Ishikawa (cell line): Measurements from ENCODE around the gene KIAA0513.

Experiments used
- CEBPB ChIP-seq: IDR thresholded peaks from 2 replicates; pipeline ENCODE4 v1.6.1; 2012
- CREB1 ChIP-seq: IDR thresholded peaks from 2 replicates; pipeline ENCODE4 v1.6.1; 2012; ENCODE audit warnings: low read depth
- EP300 ChIP-seq: IDR thresholded peaks from 2 replicates; pipeline ENCODE4 v1.6.1; 2012; ENCODE audit warnings: borderline replicate concordance
- FOXM1 ChIP-seq: IDR thresholded peaks from 2 replicates; pipeline ENCODE4 v1.6.1; 2012; ENCODE audit warnings: low read depth, borderline replicate concordance
- RAD21 ChIP-seq: IDR thresholded peaks from 2 replicates; pipeline ENCODE4 v1.6.1; 2012; ENCODE audit warnings: low read depth
- TF ChIP-seq, protein P1 (sequence below): IDR thresholded peaks from 2 replicates; pipeline ENCODE4 v1.6.1; 2012; ENCODE audit warnings: low read depth, mild to moderate bottlenecking

DNA sequence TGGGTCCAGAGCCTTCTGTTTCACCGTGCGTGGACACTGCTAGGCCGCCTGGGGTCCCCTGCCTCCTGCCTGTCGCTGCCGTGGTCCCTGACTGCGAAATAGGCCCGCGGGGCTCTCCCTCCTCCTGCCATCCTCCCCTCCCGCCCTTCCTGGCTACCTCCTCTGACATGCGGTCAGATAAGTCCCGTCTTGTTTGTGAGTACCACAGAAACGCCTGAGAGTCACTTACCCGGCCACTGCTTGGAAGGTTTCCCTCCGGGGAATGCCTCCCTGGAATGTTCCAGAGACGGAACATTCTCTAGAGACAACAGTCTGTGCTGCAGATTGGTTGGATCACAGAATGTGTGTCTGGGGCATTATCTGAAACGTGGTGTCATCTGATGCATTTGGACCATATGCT is 61.9 kb downstream of the KIAA0513 start:
- TF ChIP-seq, protein P1, sequence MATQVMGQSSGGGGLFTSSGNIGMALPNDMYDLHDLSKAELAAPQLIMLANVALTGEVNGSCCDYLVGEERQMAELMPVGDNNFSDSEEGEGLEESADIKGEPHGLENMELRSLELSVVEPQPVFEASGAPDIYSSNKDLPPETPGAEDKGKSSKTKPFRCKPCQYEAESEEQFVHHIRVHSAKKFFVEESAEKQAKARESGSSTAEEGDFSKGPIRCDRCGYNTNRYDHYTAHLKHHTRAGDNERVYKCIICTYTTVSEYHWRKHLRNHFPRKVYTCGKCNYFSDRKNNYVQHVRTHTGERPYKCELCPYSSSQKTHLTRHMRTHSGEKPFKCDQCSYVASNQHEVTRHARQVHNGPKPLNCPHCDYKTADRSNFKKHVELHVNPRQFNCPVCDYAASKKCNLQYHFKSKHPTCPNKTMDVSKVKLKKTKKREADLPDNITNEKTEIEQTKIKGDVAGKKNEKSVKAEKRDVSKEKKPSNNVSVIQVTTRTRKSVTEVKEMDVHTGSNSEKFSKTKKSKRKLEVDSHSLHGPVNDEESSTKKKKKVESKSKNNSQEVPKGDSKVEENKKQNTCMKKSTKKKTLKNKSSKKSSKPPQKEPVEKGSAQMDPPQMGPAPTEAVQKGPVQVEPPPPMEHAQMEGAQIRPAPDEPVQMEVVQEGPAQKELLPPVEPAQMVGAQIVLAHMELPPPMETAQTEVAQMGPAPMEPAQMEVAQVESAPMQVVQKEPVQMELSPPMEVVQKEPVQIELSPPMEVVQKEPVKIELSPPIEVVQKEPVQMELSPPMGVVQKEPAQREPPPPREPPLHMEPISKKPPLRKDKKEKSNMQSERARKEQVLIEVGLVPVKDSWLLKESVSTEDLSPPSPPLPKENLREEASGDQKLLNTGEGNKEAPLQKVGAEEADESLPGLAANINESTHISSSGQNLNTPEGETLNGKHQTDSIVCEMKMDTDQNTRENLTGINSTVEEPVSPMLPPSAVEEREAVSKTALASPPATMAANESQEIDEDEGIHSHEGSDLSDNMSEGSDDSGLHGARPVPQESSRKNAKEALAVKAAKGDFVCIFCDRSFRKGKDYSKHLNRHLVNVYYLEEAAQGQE, result no peak
- TF ChIP-seq FOXM1 (no peak), EP300 (no peak), CEBPB (no peak), CREB1 (no peak), RAD21 (no peak)
